ENCODE results near the gene TMEM45A.

- TF ChIP-seq EZH2phosphoT487 (IDR thresholded peaks at IDR 0.05; ENCODE audit: insufficient read depth, low read depth) (no peak), EZH2 (IDR thresholded peaks at IDR 0.05; ENCODE audit: insufficient read depth, poor library complexity, severe bottlenecking) (no peak)
Observed at GRCh38 chr3:100516232-100516631, 23.8 kb downstream of the TMEM45A start.
